ENCODE results near the gene PALMD. TPM values are rescaled to one million over a fixed set of nuclear protein-coding genes. Genes with fewer than 3 reads are reported as not detected.

The PALMD gene
- total and polyA plus RNA-seq, 8 donors, result 2.6 to 15.4 (median 4.8) TPM

GRCh38 chr1:99691175-99691574, 45.3 kb downstream of the PALMD start:
- WGBS, 2 donors, result 77 to 84% methylated on average over 2 of the region's 2 CpGs
- no peak for FAIRE-seq
- Histone ChIP-seq H3K4me3 (no peak overlapping the region), H3K27ac (no peak overlapping the region), H3K4me1 (no peaks in the 10 kb centered on the region), H3K9me3 (no peaks in the 10 kb centered on the region), H3K36me3 (no peaks in the 10 kb centered on the region), H3K27me3 (no peaks in the 10 kb centered on the region)
- DNase-seq, result no peak
- no peak for ATAC-seq
- intact Hi-C loops (cut with DNase I), result loop anchor here in 1 of 3 donors (10.0 kb wide), 1 partner anchor 516 kb away; no protein-coding TSS in a partner anchor
- no peak for TF ChIP-seq CTCF (IDR thresholded peaks at IDR 0.05)

GRCh38 chr1:99696616-99697015, 50.7 kb downstream of the PALMD start:
- ATAC-seq, result no peak
- Histone ChIP-seq H3K27me3 (no peaks in the 10 kb centered on the region), H3K9me3 (no peaks in the 10 kb centered on the region), H3K27ac (no peak overlapping the region), H3K36me3 (no peaks in the 10 kb centered on the region), H3K4me1 (no peaks in the 10 kb centered on the region), H3K4me3 (no peak overlapping the region)
- intact Hi-C loops (cut with DNase I), result loop anchor here in 1 of 3 donors (10.0 kb wide), 1 partner anchor 522 kb away; no protein-coding TSS in a partner anchor
- TF ChIP-seq CTCF (IDR thresholded peaks at IDR 0.05), result no peak
- no peak for DNase-seq
- no peak for FAIRE-seq
- WGBS, 2 donors, result 70 to 82% methylated on average over 2 of the region's 2 CpGs

- Histone ChIP-seq H3K4me1 (no peaks in the 10 kb centered on the region), H3K4me3 (no peak overlapping the region), H3K27me3 (no peaks in the 10 kb centered on the region), H3K9me3 (no peaks in the 10 kb centered on the region), H3K27ac (no peak overlapping the region), H3K36me3 (no peaks in the 10 kb centered on the region)
- 21 to 29% methylated on average over 1 of the region's 1 CpG for WGBS, 2 donors
- TF ChIP-seq CTCF (IDR thresholded peaks at IDR 0.05), result no peak
- intact Hi-C loops (cut with DNase I), result loop anchor here in 1 of 3 donors (10.0 kb wide), 1 partner anchor 523 kb away; no protein-coding TSS in a partner anchor
- no peak for ATAC-seq
- no peak for FAIRE-seq
- DNase-seq, result no peak
Measured at GRCh38 chr1:99697580-99697979, 51.7 kb downstream of the PALMD start.

- H3K4me3 ChIP-seq, result no peak overlapping the region
- H3K36me3 ChIP-seq, result no peaks in the 10 kb centered on the region
- H3K4me1 ChIP-seq, result no peaks in the 10 kb centered on the region
- WGBS, 2 donors, result 78 to 93% methylated on average over 3 of the region's 3 CpGs
- no peak for FAIRE-seq
- no peaks in the 10 kb centered on the region for H3K9me3 ChIP-seq
- no peaks in the 10 kb centered on the region for H3K27me3 ChIP-seq
- intact Hi-C loops (cut with DNase I), result loop anchor here in 1 of 3 donors (10.0 kb wide), 1 partner anchor 515 kb away; no protein-coding TSS in a partner anchor
- TF ChIP-seq CTCF (IDR thresholded peaks at IDR 0.05), result no peak
- no peak for ATAC-seq
- H3K27ac ChIP-seq, result no peak overlapping the region
- DNase-seq, result no peak
Measured at GRCh38 chr1:99700020-99700419, 54.1 kb downstream of the PALMD start.

GRCh38 chr1:99702221-99702620, 56.3 kb downstream of the PALMD start:
- ATAC-seq (no peak), DNase-seq (no peak), FAIRE-seq (no peak)
- H3K27ac ChIP-seq, result no peak overlapping the region
- no peaks in the 10 kb centered on the region for H3K36me3 ChIP-seq
- H3K27me3 ChIP-seq, result no peaks in the 10 kb centered on the region
- intact Hi-C loops (cut with DNase I), result loop anchor here in 1 of 3 donors (10.0 kb wide), 1 partner anchor 517 kb away; no protein-coding TSS in a partner anchor
- no peak for TF ChIP-seq CTCF (IDR thresholded peaks at IDR 0.05)
- H3K4me3 ChIP-seq, result no peak overlapping the region
- H3K9me3 ChIP-seq, result no peaks in the 10 kb centered on the region
- H3K4me1 ChIP-seq, result no peaks in the 10 kb centered on the region
